GM23338 (cell line): ENCODE measurements around the gene TENM4. TPM values are rescaled to one million over a fixed set of nuclear protein-coding genes. Genes with fewer than 3 reads are reported as not detected.

Source experiments
- ATAC-seq: fragments of 200-7000 bp; cut with Tn5 transposase; 3 replicates; pipeline ENCODE4 v1.9.1; 2020
- DNase-seq: peaks from one replicate; pipeline ENCODE4 v3.0.0-alpha.2; 2015; ENCODE audit warnings: low spot score
- H2AFZ ChIP-seq: fragments of 200-600 bp; sonication (generic); 2 replicates; pipeline ENCODE4 v1.8.0; 2016; ENCODE audit warnings: antibody characterized with exemption, mild to moderate bottlenecking, moderate library complexity
- H3F3A ChIP-seq: fragments of 200-600 bp; sonication (generic); replicated peaks from 2 replicates; pipeline ENCODE4 v1.8.0; 2017; ENCODE audit warnings: antibody characterized with exemption, mixed run types, low read depth
- H3K27ac ChIP-seq: fragments of 200-600 bp; sonication (generic); 2 replicates; pipeline ENCODE4 v1.6.1; 2016; ENCODE audit warnings: low read depth
- H3K27me3 ChIP-seq: fragments of 200-600 bp; sonication (generic); 2 replicates; pipeline ENCODE4 v1.8.0; 2016; ENCODE audit warnings: mild to moderate bottlenecking, mixed run types, moderate library complexity; ENCODE audit not compliant: insufficient read depth
- H3K36me3 ChIP-seq: fragments of 200-600 bp; sonication (generic); 2 replicates; pipeline ENCODE4 v1.8.0; 2016; ENCODE audit warnings: mild to moderate bottlenecking; ENCODE audit not compliant: insufficient read depth
- H3K4me1 ChIP-seq: fragments of 200-600 bp; sonication (generic); 2 replicates; pipeline ENCODE4 v1.8.0; 2016; ENCODE audit warnings: mild to moderate bottlenecking, moderate library complexity; ENCODE audit not compliant: insufficient read depth
- H3K4me2 ChIP-seq: fragments of 200-600 bp; sonication (generic); 2 replicates; pipeline ENCODE4 v1.7.1; 2017; ENCODE audit warnings: mixed run types
- H3K4me3 ChIP-seq: fragments of 200-600 bp; sonication (generic); 2 replicates; pipeline ENCODE4 v1.6.1; 2016; ENCODE audit warnings: mixed run types
- H3K79me2 ChIP-seq: fragments of 200-600 bp; sonication (generic); replicated peaks from 2 replicates; pipeline ENCODE4 v1.8.0; 2017; ENCODE audit warnings: mild to moderate bottlenecking; ENCODE audit not compliant: insufficient read depth
- H3K9me2 ChIP-seq: fragments of 200-600 bp; sonication (generic); 2 replicates; pipeline ENCODE4 v1.8.0; 2017; ENCODE audit not compliant: insufficient read depth
- H4K20me1 ChIP-seq: fragments of 200-600 bp; sonication (generic); replicated peaks from 2 replicates; pipeline ENCODE4 v1.8.0; 2017; ENCODE audit warnings: mild to moderate bottlenecking; ENCODE audit not compliant: insufficient read depth
- H3K27ac Mint-ChIP-seq: 2 replicates; pipeline ENCODE4 v1.8.0; 2020; ENCODE audit warnings: inconsistent platforms, mild to moderate bottlenecking, moderate library complexity, mixed read lengths
- H3K27me3 Mint-ChIP-seq: 3 replicates; pipeline ENCODE4 v1.8.0; 2022; ENCODE audit warnings: low read depth, mild to moderate bottlenecking, moderate library complexity, mixed read lengths, inconsistent platforms; ENCODE audit not compliant: insufficient read depth, poor library complexity
- H3K36me3 Mint-ChIP-seq: 3 replicates; pipeline ENCODE4 v1.8.0; 2021; ENCODE audit warnings: low read depth, mild to moderate bottlenecking, inconsistent platforms, moderate library complexity, mixed read lengths
- H3K4me1 Mint-ChIP-seq: 3 replicates; pipeline ENCODE4 v1.8.0; 2020; ENCODE audit warnings: mild to moderate bottlenecking, inconsistent platforms, mixed read lengths
- H3K4me3 Mint-ChIP-seq: 3 replicates; pipeline ENCODE4 v1.8.0; 2021; ENCODE audit warnings: moderate library complexity, mild to moderate bottlenecking, inconsistent platforms, mixed read lengths
- H3K9me3 Mint-ChIP-seq: 3 replicates; pipeline ENCODE4 v1.8.0; 2020; ENCODE audit warnings: moderate library complexity, mild to moderate bottlenecking, inconsistent platforms, mixed read lengths
- CTCF ChIP-seq, 2 experiments: fragments of 200-600 bp in 1 of 2; sonication (generic) in 1 of 2; conservative IDR thresholded peaks; 2 replicates each; pipeline versions ENCODE4 v1.5.1 to v1.6.1; 2016 to 2017; ENCODE audit warnings: antibody characterized with exemption in 2 of 2, low read depth in 2 of 2, mild to moderate bottlenecking in 2 of 2, moderate library complexity in 1 of 2
- ETS1 ChIP-seq: IDR thresholded peaks from 2 replicates; pipeline ENCODE4 v1.6.1; 2016; ENCODE audit warnings: antibody characterized with exemption
- EZH2 ChIP-seq: fragments of 200-600 bp; sonication (generic); IDR thresholded peaks from one replicate; pipeline ENCODE4 v1.8.0; 2017; ENCODE audit warnings: antibody characterized with exemption, mild to moderate bottlenecking, low read depth; ENCODE audit not compliant: unreplicated experiment
- EZH2phosphoT487 ChIP-seq: fragments of 200-600 bp; sonication (generic); IDR thresholded peaks from one replicate; pipeline ENCODE4 v1.8.1; 2018; ENCODE audit warnings: antibody characterized with exemption; ENCODE audit not compliant: unreplicated experiment
- POLR2AphosphoS5 ChIP-seq: IDR thresholded peaks from 2 replicates; pipeline ENCODE4 v1.6.1; 2016; ENCODE audit warnings: antibody characterized with exemption, low read depth
- REST ChIP-seq: IDR thresholded peaks from one replicate; pipeline ENCODE4 v1.6.1; 2018; ENCODE audit warnings: antibody characterized with exemption; ENCODE audit not compliant: unreplicated experiment
- STAT1 ChIP-seq: IDR thresholded peaks from one replicate; pipeline ENCODE4 v1.6.1; 2016; ENCODE audit warnings: antibody characterized with exemption; ENCODE audit not compliant: unreplicated experiment
- ZNF114 ChIP-seq: fragments of 250-450 bp; sonication (Bioruptor Pico); IDR thresholded peaks from 2 replicates; pipeline ENCODE4 v1.5.0; 2020; ENCODE audit warnings: mild to moderate bottlenecking, moderate library complexity
- polyA plus RNA-seq: library from polyadenylated mRNA; unstranded; fragments of >200 nt; fragmentation: Nextera tagmentation; extraction: Ambion mirVana; gene quantifications from 2 replicates; pipeline ENCODE4 v1.2.1, GENCODE V29; 2016
- total RNA-seq: library from RNA; depleted of rRNA; stranded (reverse); fragments of >200 nt; shearing (Covaris generic); gene quantifications from 2 replicates; pipeline ENCODE4 v1.2.3, GENCODE V29; 2014

The TENM4 gene
- total and polyA plus RNA-seq, 2 experiments from 2014 or later, result 7.3 TPM

DNA sequence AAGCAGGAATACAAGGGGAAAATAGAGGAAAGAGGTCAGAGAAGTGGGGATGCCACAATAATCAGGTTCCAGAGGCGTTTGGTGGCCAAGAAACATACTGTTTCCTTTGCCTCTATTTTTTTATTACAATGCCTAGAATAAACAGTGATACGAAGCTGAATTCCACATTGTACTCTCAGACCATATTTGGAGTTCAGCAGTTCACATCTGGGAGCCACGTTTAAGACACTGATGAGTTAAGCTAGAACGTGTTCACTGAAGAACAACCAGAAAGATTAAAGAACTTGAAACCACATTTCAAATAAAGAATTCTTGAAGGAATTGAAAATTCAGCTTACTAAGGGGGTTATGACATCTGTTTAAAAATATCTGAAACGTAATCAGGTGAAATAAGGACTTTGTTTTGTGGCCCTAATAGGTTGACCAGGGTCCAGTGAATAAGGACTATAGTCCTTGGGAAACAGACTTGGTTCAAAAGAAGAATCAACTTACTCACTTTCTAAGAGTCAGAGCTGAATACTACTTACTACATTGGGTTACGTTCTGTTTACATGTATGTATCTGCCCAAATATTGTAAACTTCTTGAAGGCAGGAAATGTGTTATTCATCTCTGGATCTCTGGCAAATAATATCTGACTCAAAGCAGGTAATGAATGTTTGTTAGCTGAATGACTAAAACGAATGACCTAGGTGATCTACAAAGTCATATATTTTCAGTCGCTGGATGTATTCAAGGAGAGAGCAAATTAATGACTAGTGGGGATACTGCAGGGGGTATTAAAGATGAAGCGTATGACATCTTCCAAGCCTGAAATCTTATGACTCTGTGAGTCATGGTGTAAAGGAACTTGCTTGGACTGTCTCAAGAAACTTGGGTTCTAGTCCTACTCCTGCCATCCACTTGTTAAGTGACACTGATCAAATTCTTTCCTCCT is 619.2 kb downstream of the TENM4 start:
- Histone ChIP-seq H3K4me2 (no peak overlapping the region), H3K27ac (no peak overlapping the region), H4K20me1 (no peaks in the 10 kb centered on the region), H3K9me2 (no peaks in the 10 kb centered on the region), H3K79me2 (no peaks in the 10 kb centered on the region), H3K4me3 (no peak overlapping the region), H3K27me3 (no peaks in the 10 kb centered on the region), H2AFZ (no peak overlapping the region), H3K4me1 (peaks cover 5% of the 10 kb centered on the region; the same call in 1 of the 2 replicates), H3K36me3 (no peaks in the 10 kb centered on the region), H3F3A (no peaks in the 10 kb centered on the region)
- Mint-ChIP-seq H3K9me3 (no peaks in the 10 kb centered on the region), H3K4me1 (peaks cover 6% of the 10 kb centered on the region), H3K36me3 (no peaks in the 10 kb centered on the region), H3K27me3 (peaks cover 3% of the 10 kb centered on the region), H3K27ac (no peak overlapping the region), H3K4me3 (no peak overlapping the region)
- TF ChIP-seq EZH2 (no peak), ZNF114 (CRISPR knock-in tag) (no peak), REST (no peak), CTCF (conservative IDR thresholded peaks at IDR 0.05; ENCODE audit: low read depth in 2 of 2) (no peak), ETS1 (no peak)
- no peak for DNase-seq
- no peak for ATAC-seq

GRCh38 chr11:78820741-78821140 is 620.1 kb downstream of the TENM4 start:
- no peaks in the 10 kb centered on the region for H3K36me3 Mint-ChIP-seq
- no peak overlapping the region for H3K27ac ChIP-seq
- H3K4me1 Mint-ChIP-seq, result peaks cover 5% of the 10 kb centered on the region
- H3K27ac Mint-ChIP-seq, result no peak overlapping the region
- no peaks in the 10 kb centered on the region for H3K79me2 ChIP-seq
- no peaks in the 10 kb centered on the region for H3K9me3 Mint-ChIP-seq
- no peak overlapping the region for H2AFZ ChIP-seq
- no peaks in the 10 kb centered on the region for H3F3A ChIP-seq
- peaks cover 5% of the 10 kb centered on the region; the same call in 1 of the 2 replicates for H3K4me1 ChIP-seq
- H3K4me2 ChIP-seq, result no peak overlapping the region
- no peaks in the 10 kb centered on the region for H3K36me3 ChIP-seq
- H4K20me1 ChIP-seq, result no peaks in the 10 kb centered on the region
- no peak overlapping the region for H3K4me3 ChIP-seq
- peaks cover 3% of the 10 kb centered on the region for H3K27me3 Mint-ChIP-seq
- H3K4me3 Mint-ChIP-seq, result no peak overlapping the region
- ATAC-seq (no peak), DNase-seq (no peak)
- no peaks in the 10 kb centered on the region for H3K9me2 ChIP-seq
- H3K27me3 ChIP-seq, result no peaks in the 10 kb centered on the region
- TF ChIP-seq ETS1, result no peak
- no peak for TF ChIP-seq ZNF114 (CRISPR knock-in tag)
- no peak for TF ChIP-seq EZH2phosphoT487
- no peak for TF ChIP-seq REST
- TF ChIP-seq STAT1, result no peak
- no peak for TF ChIP-seq POLR2AphosphoS5
